Thoracic aorta (tissue), 2 donors: Measurements from ENCODE around the gene ATP13A2. TPM values are rescaled to one million over a fixed set of nuclear protein-coding genes. Genes with fewer than 3 reads are reported as not detected.

Experiments
- ATAC-seq: fragments of 150-250 bp; one replicate; pipeline ENCODE4 v1.8.0; 2017; ENCODE audit warnings: low read depth; ENCODE audit not compliant: insufficient number of reproducible peaks, low FRiP score
- DNase-seq: peaks from one replicate; pipeline ENCODE4 v3.0.0-alpha.2; 2020; ENCODE audit warnings: low spot score
- H3K27ac ChIP-seq, 2 donors: fragments of 200-600 bp; sonication (generic); 1 replicate in 1 of 2; 2 replicates in 1 of 2; pipeline ENCODE4 v1.5.1; 2016; ENCODE audit warnings: mild to moderate bottlenecking in 2 of 2, moderate library complexity in 2 of 2
- H3K27me3 ChIP-seq: fragments of 200-600 bp; sonication (generic); replicated peaks from 2 replicates; pipeline ENCODE4 v1.6.0; 2016; ENCODE audit warnings: mild to moderate bottlenecking; ENCODE audit not compliant: insufficient read depth
- H3K36me3 ChIP-seq: fragments of 200-600 bp; sonication (generic); one replicate; pipeline ENCODE4 v1.5.1; 2016
- H3K4me1 ChIP-seq, 2 donors: fragments of 200-600 bp; sonication (generic); 1 replicate in 1 of 2; 2 replicates in 1 of 2; pipeline versions ENCODE4 v1.5.1 to v1.6.0; 2016; ENCODE audit warnings: low read depth in 2 of 2, mild to moderate bottlenecking in 1 of 2; ENCODE audit not compliant: control insufficient read depth in 1 of 2
- H3K4me3 ChIP-seq: fragments of 200-600 bp; sonication (generic); 2 replicates; pipeline ENCODE4 v1.5.1; 2016; ENCODE audit warnings: mild to moderate bottlenecking
- H3K9me3 ChIP-seq: fragments of 200-600 bp; sonication (generic); 2 replicates; pipeline ENCODE4 v1.5.1; 2016
- total RNA-seq, 2 donors: library from RNA; depleted of rRNA; stranded (reverse); fragments of >200 nt; gene quantifications; one replicate each; pipeline versions ENCODE4 v1.1.0 to v1.2.3, GENCODE V29; 2016
- TF ChIP-seq, protein P1 (sequence below): fragments of 200-600 bp; sonication (generic); IDR thresholded peaks from one replicate; pipeline ENCODE4 v1.5.1; 2019; ENCODE audit warnings: antibody characterized with exemption

ATP13A2 gene
- total RNA-seq, 2 donors from 2014 or later: 45.1 to 59.0 TPM

DNA sequence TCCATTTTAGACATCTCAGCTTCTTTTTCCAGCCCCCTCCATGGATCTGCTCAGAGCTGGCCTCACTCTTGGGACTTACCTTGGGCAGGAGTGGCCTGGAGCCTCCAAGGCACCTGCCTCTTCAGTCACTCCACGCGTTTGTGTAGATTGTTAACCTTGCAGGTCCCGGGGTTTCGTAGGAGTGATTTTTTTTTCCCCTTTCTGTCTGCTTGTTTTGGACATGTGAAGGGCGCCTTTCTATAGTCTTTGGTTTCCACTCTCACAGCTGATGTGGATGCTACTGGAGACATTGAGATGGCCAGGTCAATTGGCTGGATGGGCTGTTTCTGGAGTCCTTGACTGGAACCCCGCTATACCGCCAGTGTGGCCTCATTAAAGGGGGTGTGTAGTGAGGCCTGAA lies 44.1 kb upstream of the ATP13A2 start:
- no peaks in the 10 kb centered on the region for H3K27me3 ChIP-seq
- ATAC-seq (no peak), DNase-seq (no peak)
- H3K27ac ChIP-seq: no peak overlapping the region
- H3K4me3 ChIP-seq: no peak overlapping the region
- H3K4me1 ChIP-seq: peaks cover 17 to 21% of the 10 kb centered on the region in 2 donors
- TF ChIP-seq, protein P1, sequence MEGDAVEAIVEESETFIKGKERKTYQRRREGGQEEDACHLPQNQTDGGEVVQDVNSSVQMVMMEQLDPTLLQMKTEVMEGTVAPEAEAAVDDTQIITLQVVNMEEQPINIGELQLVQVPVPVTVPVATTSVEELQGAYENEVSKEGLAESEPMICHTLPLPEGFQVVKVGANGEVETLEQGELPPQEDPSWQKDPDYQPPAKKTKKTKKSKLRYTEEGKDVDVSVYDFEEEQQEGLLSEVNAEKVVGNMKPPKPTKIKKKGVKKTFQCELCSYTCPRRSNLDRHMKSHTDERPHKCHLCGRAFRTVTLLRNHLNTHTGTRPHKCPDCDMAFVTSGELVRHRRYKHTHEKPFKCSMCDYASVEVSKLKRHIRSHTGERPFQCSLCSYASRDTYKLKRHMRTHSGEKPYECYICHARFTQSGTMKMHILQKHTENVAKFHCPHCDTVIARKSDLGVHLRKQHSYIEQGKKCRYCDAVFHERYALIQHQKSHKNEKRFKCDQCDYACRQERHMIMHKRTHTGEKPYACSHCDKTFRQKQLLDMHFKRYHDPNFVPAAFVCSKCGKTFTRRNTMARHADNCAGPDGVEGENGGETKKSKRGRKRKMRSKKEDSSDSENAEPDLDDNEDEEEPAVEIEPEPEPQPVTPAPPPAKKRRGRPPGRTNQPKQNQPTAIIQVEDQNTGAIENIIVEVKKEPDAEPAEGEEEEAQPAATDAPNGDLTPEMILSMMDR: no peak
- no peaks in the 10 kb centered on the region for H3K36me3 ChIP-seq
- no peaks in the 10 kb centered on the region for H3K9me3 ChIP-seq

DNA sequence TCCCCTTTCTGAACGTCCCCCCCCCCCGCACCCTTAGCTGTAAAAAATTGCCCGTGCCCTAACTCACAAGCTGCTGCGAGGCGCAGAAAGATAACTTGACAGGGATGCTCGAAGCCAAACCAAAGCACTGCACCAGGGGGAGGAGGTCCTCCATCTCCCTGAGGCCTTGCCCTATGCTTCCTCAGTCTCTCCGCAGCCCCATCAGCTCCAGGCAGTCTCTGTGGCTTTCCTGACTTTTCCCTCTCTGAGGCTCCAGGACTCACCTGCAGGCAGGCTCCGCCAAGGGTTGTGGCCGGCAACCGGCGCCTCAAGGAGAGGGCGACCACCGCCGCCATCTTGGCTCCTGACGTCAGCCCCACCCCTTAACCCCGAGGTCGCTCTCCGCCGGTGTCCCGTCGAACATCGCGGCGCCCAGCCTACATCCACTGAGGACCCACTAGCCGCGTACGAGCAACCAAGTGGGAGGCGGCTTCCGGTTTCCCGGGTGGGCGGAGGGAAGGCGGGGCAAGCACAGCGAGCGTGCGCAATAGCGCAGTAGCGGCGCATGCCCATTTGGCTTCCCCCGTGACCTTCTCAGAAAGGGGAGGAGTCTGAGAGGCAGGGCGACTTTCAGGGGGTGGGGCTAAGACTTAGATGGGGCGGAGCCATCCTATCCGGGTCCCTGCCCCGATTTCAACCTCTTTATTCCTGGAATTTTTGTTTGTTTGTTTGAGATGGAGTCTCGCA lies 42.1 kb upstream of the ATP13A2 start, which contains the start of gene SDHB:
TSS of gene SDHB (minus strand) at position 348 of the 726 bp plus-strand sequence. CDS start at position 335, 13 bp downstream.
- DNase-seq (peak; percentile 94), ATAC-seq (peak; percentile 98)
- peaks cover 17 to 21% of the 10 kb centered on the region in 2 donors for H3K4me1 ChIP-seq
- TF ChIP-seq, protein P1: no peak
- H3K27ac ChIP-seq: peak within 1 kb of the TSS; percentile 77 to 79
- H3K9me3 ChIP-seq: no peaks in the 10 kb centered on the region
- H3K4me3 ChIP-seq: peak within 1 kb of the TSS; percentile 82
- H3K36me3 ChIP-seq: peaks cover 7% of the 10 kb centered on the region
- no peaks in the 10 kb centered on the region for H3K27me3 ChIP-seq

DNA sequence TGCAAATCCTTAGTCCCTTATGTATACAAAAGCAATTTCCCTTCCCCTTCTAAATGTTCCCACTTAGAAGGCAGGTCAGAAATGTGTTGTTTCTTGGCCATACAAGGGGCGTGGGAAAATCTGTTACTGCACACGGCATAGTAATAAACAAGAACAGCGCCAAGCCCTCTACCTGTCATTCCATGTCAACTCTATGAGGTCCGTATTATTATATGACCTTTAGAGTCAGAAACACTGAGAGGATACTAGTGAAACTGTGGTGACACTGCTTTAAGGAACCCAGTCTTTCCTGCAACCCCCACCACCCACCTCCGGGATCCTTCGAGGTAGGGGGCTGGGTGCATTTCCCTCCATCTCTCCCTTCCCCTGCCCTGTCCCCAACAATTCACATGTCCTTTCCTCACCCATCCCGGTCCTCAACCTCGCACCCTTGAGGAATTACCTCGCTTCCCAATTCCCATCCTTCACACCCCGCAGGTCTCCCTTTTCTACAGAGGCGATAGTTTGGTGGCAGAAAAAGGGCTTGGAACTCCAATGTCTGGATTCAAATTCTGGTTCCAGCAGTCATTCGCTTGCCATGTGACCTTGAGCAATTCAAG lies 41.5 kb upstream of the ATP13A2 start:
- H3K27me3 ChIP-seq: no peaks in the 10 kb centered on the region
- H3K4me1 ChIP-seq: peaks cover 17 to 21% of the 10 kb centered on the region in 2 donors
- no peaks in the 10 kb centered on the region for H3K9me3 ChIP-seq
- DNase-seq: no peak
- peak overlapping the region; percentile 77 to 79 for H3K27ac ChIP-seq
- ATAC-seq: no peak
- TF ChIP-seq, protein P1: no peak
- peak overlapping the region; percentile 82 for H3K4me3 ChIP-seq
- H3K36me3 ChIP-seq: peaks cover 7% of the 10 kb centered on the region

DNA sequence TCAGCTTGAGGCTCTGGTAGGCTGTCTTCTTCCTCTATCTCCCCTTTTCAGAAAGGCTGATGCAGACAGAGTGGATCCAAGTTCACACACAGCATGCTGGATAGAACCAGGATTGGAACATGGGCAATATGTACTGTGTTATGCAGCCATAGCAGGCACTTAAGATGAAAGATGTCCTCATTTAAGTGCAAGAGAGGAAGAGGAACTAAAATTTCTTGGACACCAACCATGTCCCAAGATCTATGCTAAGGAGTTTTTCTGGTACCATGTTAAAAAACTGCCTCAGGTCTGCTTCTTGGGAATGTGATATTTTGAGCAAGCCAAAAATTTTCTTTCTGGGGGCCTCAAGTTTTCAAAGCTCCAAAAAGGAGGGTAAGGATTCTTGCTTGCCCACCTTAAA lies 40.9 kb upstream of the ATP13A2 start:
- no peak for ATAC-seq
- Histone ChIP-seq H3K4me3 (peak overlapping the region; percentile 82), H3K27ac (no peak overlapping the region)

DNA sequence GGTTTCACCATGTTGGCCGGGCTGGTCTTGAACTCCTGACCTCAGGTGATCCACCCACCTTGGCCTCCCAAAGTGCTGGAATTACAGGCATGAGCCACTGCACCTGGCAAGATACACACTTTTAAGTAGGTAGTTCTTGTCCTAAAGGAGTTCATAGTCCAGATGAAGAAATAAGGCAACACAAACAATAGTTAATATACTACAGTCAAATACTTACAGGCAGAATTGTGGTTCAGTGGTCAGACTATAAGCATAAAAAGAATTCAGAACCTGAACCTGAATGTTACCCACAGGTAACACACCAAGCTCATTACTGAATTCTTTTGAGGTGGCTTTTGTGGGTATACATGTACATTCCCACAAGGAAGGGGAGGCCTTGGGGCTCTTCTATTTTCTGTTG lies 40.3 kb upstream of the ATP13A2 start:
- Histone ChIP-seq H3K27me3 (no peaks in the 10 kb centered on the region), H3K27ac (no peak overlapping the region), H3K9me3 (no peaks in the 10 kb centered on the region), H3K4me1 (peaks cover 17 to 21% of the 10 kb centered on the region in 2 donors), H3K4me3 (no peak overlapping the region), H3K36me3 (peaks cover 7% of the 10 kb centered on the region)
- ATAC-seq (no peak), DNase-seq (no peak)
- TF ChIP-seq, protein P1: no peak

More for the DNA sequence above, 40.9 kb upstream of the ATP13A2 start:
- no peak for DNase-seq
- no peaks in the 10 kb centered on the region for H3K9me3 ChIP-seq
- H3K4me1 ChIP-seq: peaks cover 17 to 21% of the 10 kb centered on the region in 2 donors
- TF ChIP-seq, protein P1: no peak
- peaks cover 7% of the 10 kb centered on the region for H3K36me3 ChIP-seq
- H3K27me3 ChIP-seq: no peaks in the 10 kb centered on the region
